Muscle layer of duodenum (tissue), 2 donors: ENCODE data around the gene KANSL1L.

ENCODE experiments used
- H3K27ac ChIP-seq: one replicate; pipeline ENCODE4 v1.7.0; 2013; ENCODE audit warnings: mild to moderate bottlenecking, low read length
- H3K27me3 ChIP-seq: one replicate; pipeline ENCODE4 v1.7.0; 2013; ENCODE audit warnings: low read depth, mild to moderate bottlenecking, control low read depth, low read length
- H3K36me3 ChIP-seq, 2 donors: one replicate each; pipeline ENCODE4 v1.7.0; 2013; ENCODE audit warnings: low read length in 2 of 2, control low read depth in 1 of 2, mild to moderate bottlenecking in 1 of 2; ENCODE audit not compliant: insufficient read depth in 2 of 2, control insufficient read depth in 1 of 2
- H3K4me1 ChIP-seq, 2 donors: one replicate each; pipeline ENCODE4 v1.7.0; 2013; ENCODE audit warnings: low read length in 2 of 2, mild to moderate bottlenecking in 2 of 2, control low read depth in 1 of 2, moderate library complexity in 1 of 2; ENCODE audit not compliant: insufficient read depth in 2 of 2, control insufficient read depth in 1 of 2
- H3K4me3 ChIP-seq, 2 donors: one replicate each; pipeline ENCODE4 v1.7.0; 2013; ENCODE audit warnings: low read length in 2 of 2, low read depth in 1 of 2, mild to moderate bottlenecking in 1 of 2
- H3K9me3 ChIP-seq, 2 donors: one replicate each; pipeline ENCODE4 v1.7.0; 2013; ENCODE audit warnings: low read length in 2 of 2, control low read depth in 1 of 2, mild to moderate bottlenecking in 1 of 2; ENCODE audit not compliant: control insufficient read depth in 1 of 2
- donor health status: healthy.

KANSL1L gene

GRCh38 chr2:210020138-210020537 is 151.1 kb downstream of the KANSL1L start:
- H3K27me3 ChIP-seq = no peaks in the 10 kb centered on the region
- H3K4me1 ChIP-seq = no peaks in the 10 kb centered on the region
- H3K4me3 ChIP-seq = no peak overlapping the region
- no peak overlapping the region for H3K27ac ChIP-seq
- H3K9me3 ChIP-seq = no peaks in the 10 kb centered on the region
- peaks cover 51 to 53% of the 10 kb centered on the region in 2 donors for H3K36me3 ChIP-seq

GRCh38 chr2:210009896-210010295 is 161.3 kb downstream of the KANSL1L start:
- H3K27ac ChIP-seq = no peak overlapping the region
- no peak overlapping the region for H3K4me3 ChIP-seq
- H3K36me3 ChIP-seq = peaks cover 5 to 14% of the 10 kb centered on the region in 2 donors
- no peaks in the 10 kb centered on the region for H3K9me3 ChIP-seq
- peaks cover 13 to 15% of the 10 kb centered on the region in 2 donors for H3K4me1 ChIP-seq
- no peaks in the 10 kb centered on the region for H3K27me3 ChIP-seq

- H3K27ac ChIP-seq = no peak overlapping the region
- H3K27me3 ChIP-seq = no peaks in the 10 kb centered on the region
- H3K4me1 ChIP-seq = peaks cover 21 to 22% of the 10 kb centered on the region in 2 donors
- peaks cover 5 to 11% of the 10 kb centered on the region in 2 donors for H3K36me3 ChIP-seq
- no peaks in the 10 kb centered on the region for H3K9me3 ChIP-seq
- no peak overlapping the region for H3K4me3 ChIP-seq
Measured at GRCh38 chr2:210009126-210009525, 162.1 kb downstream of the KANSL1L start.

- H3K9me3 ChIP-seq = no peaks in the 10 kb centered on the region
- no peak overlapping the region for H3K4me3 ChIP-seq
- peaks cover 22 to 35% of the 10 kb centered on the region in 2 donors for H3K4me1 ChIP-seq
- H3K36me3 ChIP-seq = peaks cover 5 to 11% of the 10 kb centered on the region in 2 donors
- no peak overlapping the region for H3K27ac ChIP-seq
- no peaks in the 10 kb centered on the region for H3K27me3 ChIP-seq
Measured at GRCh38 chr2:210007895-210008294, 163.3 kb downstream of the KANSL1L start.

GRCh38 chr2:210004881-210005280 is 166.3 kb downstream of the KANSL1L start:
- Histone ChIP-seq H3K27me3 (no peaks in the 10 kb centered on the region), H3K27ac (peak overlapping the region; percentile 49), H3K9me3 (no peaks in the 10 kb centered on the region), H3K4me1 (peaks cover 22 to 35% of the 10 kb centered on the region in 2 donors), H3K4me3 (no peak overlapping the region), H3K36me3 (peaks cover 2 to 4% of the 10 kb centered on the region in 2 donors)

GRCh38 chr2:210003359-210003758 is 167.8 kb downstream of the KANSL1L start:
- Histone ChIP-seq H3K4me1 (peaks cover 22 to 35% of the 10 kb centered on the region in 2 donors), H3K36me3 (no peaks in the 10 kb centered on the region), H3K27ac (peak overlapping the region; percentile 77), H3K4me3 (peak overlapping the region; percentile 96 to 99), H3K9me3 (no peaks in the 10 kb centered on the region), H3K27me3 (no peaks in the 10 kb centered on the region)

GRCh38 chr2:210002158-210003157 is 168.8 kb downstream of the KANSL1L start, which contains the start of gene RPE:
RPE (plus strand) TSS chr2:210002638; CDS start chr2:210002662, 24 bp downstream.
- Histone ChIP-seq H3K9me3 (no peaks in the 10 kb centered on the region), H3K27ac (peak within 1 kb of the TSS; percentile 94), H3K4me1 (peaks cover 22 to 35% of the 10 kb centered on the region in 2 donors), H3K36me3 (no peaks in the 10 kb centered on the region), H3K4me3 (peak within 1 kb of the TSS; percentile 96 to 99), H3K27me3 (no peaks in the 10 kb centered on the region)

GRCh38 chr2:210000464-210001324 is 170.5 kb downstream of the KANSL1L start:
- Histone ChIP-seq H3K27me3 (no peaks in the 10 kb centered on the region), H3K36me3 (no peaks in the 10 kb centered on the region), H3K9me3 (no peaks in the 10 kb centered on the region), H3K27ac (no peak overlapping the region), H3K4me1 (peaks cover 16 to 28% of the 10 kb centered on the region in 2 donors), H3K4me3 (no peak overlapping the region)

- Histone ChIP-seq H3K36me3 (no peaks in the 10 kb centered on the region), H3K9me3 (no peaks in the 10 kb centered on the region), H3K4me3 (no peak overlapping the region), H3K4me1 (peaks cover 0 to 7% of the 10 kb centered on the region in 2 donors), H3K27me3 (no peaks in the 10 kb centered on the region), H3K27ac (no peak overlapping the region)
Measured at GRCh38 chr2:209998596-209998995, 172.6 kb downstream of the KANSL1L start.

- Histone ChIP-seq H3K9me3 (no peaks in the 10 kb centered on the region), H3K4me3 (no peak overlapping the region), H3K36me3 (no peaks in the 10 kb centered on the region), H3K4me1 (no peaks in the 10 kb centered on the region), H3K27ac (no peak overlapping the region), H3K27me3 (no peaks in the 10 kb centered on the region)
Measured at GRCh38 chr2:209993968-209994367, 177.2 kb downstream of the KANSL1L start.

GRCh38 chr2:209990838-209991237 is 180.4 kb downstream of the KANSL1L start:
- Histone ChIP-seq H3K4me1 (no peaks in the 10 kb centered on the region), H3K27ac (no peak overlapping the region), H3K36me3 (no peaks in the 10 kb centered on the region), H3K9me3 (no peaks in the 10 kb centered on the region), H3K27me3 (no peaks in the 10 kb centered on the region), H3K4me3 (no peak overlapping the region)
